ENCODE results near the gene MAPKAPK5. TPM values are rescaled to one million over a fixed set of nuclear protein-coding genes. Genes with fewer than 3 reads are reported as not detected.

MAPKAPK5 gene
- total and polyA plus RNA-seq, 10 of the 15 experiments (the other 5 are each of a cell fraction or from before 2014, with no cell fraction given) = 12.6 to 54.3 (median 41.5) TPM

DNA sequence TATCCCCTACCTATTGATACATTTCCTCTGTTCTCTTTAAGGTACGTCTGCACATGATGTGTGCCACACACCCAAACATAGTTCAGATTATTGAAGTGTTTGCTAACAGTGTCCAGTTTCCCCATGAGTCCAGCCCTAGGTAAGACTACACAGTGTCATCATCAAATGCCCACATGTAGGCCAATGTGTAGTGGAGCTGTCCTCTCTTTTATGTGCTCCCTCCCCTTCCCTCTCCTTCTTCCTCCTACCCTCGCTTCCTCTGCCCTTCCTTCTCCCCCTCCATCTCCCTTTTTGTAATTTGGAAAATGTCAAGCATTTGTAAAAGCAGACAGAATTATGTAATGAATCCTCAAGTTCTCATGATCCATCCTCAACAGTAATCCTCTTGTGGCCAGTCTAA, 25.5 kb downstream of the MAPKAPK5 start:
- Histone ChIP-seq H3K4me1 (ENCODE audit: control insufficient read depth, insufficient read depth, low read length) (no peaks in the 10 kb centered on the region), H3K9ac (ENCODE audit: control insufficient read depth, insufficient read depth, low read length) (no peak overlapping the region), H3K27me3 (replicated peaks in 1 of 2; ENCODE audit: control insufficient read depth in 2 of 2, insufficient read depth in 2 of 2, low read length in 1 of 2) (no peaks in the 10 kb centered on the region), H4K20me1 (ENCODE audit: control insufficient read depth, insufficient read depth) (no peaks in the 10 kb centered on the region), H3K9me3 (replicated peaks; ENCODE audit: control insufficient read depth, insufficient read depth, low read length) (no peaks in the 10 kb centered on the region), H2AFZ (ENCODE audit: control insufficient read depth, low read depth, low read length) (no peak overlapping the region), H3K27ac (ENCODE audit: control insufficient read depth, insufficient read depth) (no peak overlapping the region), H3K4me2 (ENCODE audit: control insufficient read depth, insufficient read depth) (no peak overlapping the region), H3K36me3 (ENCODE audit: control insufficient read depth in 2 of 2, insufficient read depth in 2 of 2, low read length in 1 of 2) (peaks cover 8 to 37% of the 10 kb centered on the region in 2 experiments), H3K79me2 (ENCODE audit: control insufficient read depth, insufficient read depth, low read length) (peaks cover 1% of the 10 kb centered on the region), H3K4me3 (no peak overlapping the region)
- in situ Hi-C loops (cut with MboI) = no loop called here
- FAIRE-seq (no peak), DNase-seq (ENCODE audit: low read depth, low spot score) (no peak), ATAC-seq (no peak)
- CTCF ChIA-PET = no interaction called here
- TF ChIP-seq MEF2B (IDR thresholded peaks at IDR 0.05; ENCODE audit: partially characterized antibody, poor library complexity, severe bottlenecking) (no peak), ZNF384 (IDR thresholded peaks at IDR 0.05; ENCODE audit: borderline replicate concordance, low read depth, low read length) (no peak), SUZ12 (IDR thresholded peaks at IDR 0.05; ENCODE audit: unreplicated experiment) (no peak), PAX5 (IDR thresholded peaks at IDR 0.05; ENCODE audit: borderline replicate concordance, low read depth, low read length) (no peak), BMI1 (IDR thresholded peaks at IDR 0.05; ENCODE audit: borderline replicate concordance) (no peak), IRF4 (IDR thresholded peaks at IDR 0.05; ENCODE audit: low read depth, low read length) (no peak), PAX8 (IDR thresholded peaks at IDR 0.05) (no peak), ASH2L (IDR thresholded peaks at IDR 0.05; ENCODE audit: borderline replicate concordance, low read depth) (no peak), CHD1 (IDR thresholded peaks at IDR 0.05; ENCODE audit: low read depth, low read length) (no peak), MXI1 (IDR thresholded peaks at IDR 0.05; ENCODE audit: low read depth, low read length) (no peak), JUNB (IDR thresholded peaks at IDR 0.05) (no peak), ZBED1 (IDR thresholded peaks at IDR 0.05; ENCODE audit: borderline replicate concordance) (no peak), KAT2A (conservative IDR thresholded peaks at IDR 0.05; ENCODE audit: control insufficient read depth, low read depth, low read length) (no peak), RCOR1 (conservative IDR thresholded peaks at IDR 0.05; ENCODE audit: low read depth, low read length) (no peak), WRNIP1 (IDR thresholded peaks at IDR 0.05; ENCODE audit: borderline replicate concordance, low read depth, low read length) (no peak), FOS (IDR thresholded peaks at IDR 0.05; ENCODE audit: borderline replicate concordance, extremely low read depth, insufficient read length) (no peak)
- TF ChIP-seq, protein P1, sequence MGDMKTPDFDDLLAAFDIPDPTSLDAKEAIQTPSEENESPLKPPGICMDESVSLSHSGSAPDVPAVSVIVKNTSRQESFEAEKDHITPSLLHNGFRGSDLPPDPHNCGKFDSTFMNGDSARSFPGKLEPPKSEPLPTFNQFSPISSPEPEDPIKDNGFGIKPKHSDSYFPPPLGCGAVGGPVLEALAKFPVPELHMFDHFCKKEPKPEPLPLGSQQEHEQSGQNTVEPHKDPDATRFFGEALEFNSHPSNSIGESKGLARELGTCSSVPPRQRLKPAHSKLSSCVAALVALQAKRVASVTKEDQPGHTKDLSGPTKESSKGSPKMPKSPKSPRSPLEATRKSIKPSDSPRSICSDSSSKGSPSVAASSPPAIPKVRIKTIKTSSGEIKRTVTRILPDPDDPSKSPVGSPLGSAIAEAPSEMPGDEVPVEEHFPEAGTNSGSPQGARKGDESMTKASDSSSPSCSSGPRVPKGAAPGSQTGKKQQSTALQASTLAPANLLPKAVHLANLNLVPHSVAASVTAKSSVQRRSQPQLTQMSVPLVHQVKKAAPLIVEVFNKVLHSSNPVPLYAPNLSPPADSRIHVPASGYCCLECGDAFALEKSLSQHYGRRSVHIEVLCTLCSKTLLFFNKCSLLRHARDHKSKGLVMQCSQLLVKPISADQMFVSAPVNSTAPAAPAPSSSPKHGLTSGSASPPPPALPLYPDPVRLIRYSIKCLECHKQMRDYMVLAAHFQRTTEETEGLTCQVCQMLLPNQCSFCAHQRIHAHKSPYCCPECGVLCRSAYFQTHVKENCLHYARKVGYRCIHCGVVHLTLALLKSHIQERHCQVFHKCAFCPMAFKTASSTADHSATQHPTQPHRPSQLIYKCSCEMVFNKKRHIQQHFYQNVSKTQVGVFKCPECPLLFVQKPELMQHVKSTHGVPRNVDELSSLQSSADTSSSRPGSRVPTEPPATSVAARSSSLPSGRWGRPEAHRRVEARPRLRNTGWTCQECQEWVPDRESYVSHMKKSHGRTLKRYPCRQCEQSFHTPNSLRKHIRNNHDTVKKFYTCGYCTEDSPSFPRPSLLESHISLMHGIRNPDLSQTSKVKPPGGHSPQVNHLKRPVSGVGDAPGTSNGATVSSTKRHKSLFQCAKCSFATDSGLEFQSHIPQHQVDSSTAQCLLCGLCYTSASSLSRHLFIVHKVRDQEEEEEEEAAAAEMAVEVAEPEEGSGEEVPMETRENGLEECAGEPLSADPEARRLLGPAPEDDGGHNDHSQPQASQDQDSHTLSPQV (IDR thresholded peaks at IDR 0.05) = no peak
- TF ChIP-seq, protein P2, sequence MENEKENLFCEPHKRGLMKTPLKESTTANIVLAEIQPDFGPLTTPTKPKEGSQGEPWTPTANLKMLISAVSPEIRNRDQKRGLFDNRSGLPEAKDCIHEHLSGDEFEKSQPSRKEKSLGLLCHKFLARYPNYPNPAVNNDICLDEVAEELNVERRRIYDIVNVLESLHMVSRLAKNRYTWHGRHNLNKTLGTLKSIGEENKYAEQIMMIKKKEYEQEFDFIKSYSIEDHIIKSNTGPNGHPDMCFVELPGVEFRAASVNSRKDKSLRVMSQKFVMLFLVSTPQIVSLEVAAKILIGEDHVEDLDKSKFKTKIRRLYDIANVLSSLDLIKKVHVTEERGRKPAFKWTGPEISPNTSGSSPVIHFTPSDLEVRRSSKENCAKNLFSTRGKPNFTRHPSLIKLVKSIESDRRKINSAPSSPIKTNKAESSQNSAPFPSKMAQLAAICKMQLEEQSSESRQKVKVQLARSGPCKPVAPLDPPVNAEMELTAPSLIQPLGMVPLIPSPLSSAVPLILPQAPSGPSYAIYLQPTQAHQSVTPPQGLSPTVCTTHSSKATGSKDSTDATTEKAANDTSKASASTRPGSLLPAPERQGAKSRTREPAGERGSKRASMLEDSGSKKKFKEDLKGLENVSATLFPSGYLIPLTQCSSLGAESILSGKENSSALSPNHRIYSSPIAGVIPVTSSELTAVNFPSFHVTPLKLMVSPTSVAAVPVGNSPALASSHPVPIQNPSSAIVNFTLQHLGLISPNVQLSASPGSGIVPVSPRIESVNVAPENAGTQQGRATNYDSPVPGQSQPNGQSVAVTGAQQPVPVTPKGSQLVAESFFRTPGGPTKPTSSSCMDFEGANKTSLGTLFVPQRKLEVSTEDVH (IDR thresholded peaks at IDR 0.05; ENCODE audit: low read depth, partially characterized antibody) = no peak
- RAD21 ChIA-PET (ENCODE audit: unreplicated experiment) = no interaction called here
- SMC1A ChIA-PET (ENCODE audit: uncharacterized antibody, unreplicated experiment) = interaction anchor here (1.6 kb wide), 1 partner anchor 22 kb away, joined by 4 read pairs; no protein-coding TSS in a partner anchor
- no TSS peak for BruUV-seq (replicated peaks)
- WGBS (ENCODE audit: insufficient coverage, insufficient replicate concordance, low lambda C conversion rate, missing lambda C conversion rate) = 88% methylated on average over 2 of the region's 2 CpGs
- POLR2A ChIA-PET = no interaction called here
- intact Hi-C loops (cut with micrococcal nuclease; ENCODE audit: unreplicated experiment) = no loop called here
